A549 (cell line): ENCODE measurements around the gene NIPAL3. TPM values are rescaled to one million over a fixed set of nuclear protein-coding genes. Genes with fewer than 3 reads are reported as not detected.
A peak's percentile ranks its signal among the peaks of the same experiment; 100 is the strongest.

Source experiments
- ATAC-seq, 2 experiments: fragments of 200-7000 bp in 1 of 2; fragments of >200 bp in 1 of 2; cut with Nextera tagmentation in 1 of 2; cut with Tn5 transposase in 1 of 2; 3 replicates each; pipeline versions ENCODE4 v1.8.0 to v1.9.1; 2018 to 2020; ENCODE audit warnings: mild to moderate bottlenecking in 1 of 2, moderate library complexity in 1 of 2
- CTCF ChIA-PET: fragments of 300-600 bp; sonication (Branson Sonifier 250); formaldehyde crosslinking; extraction: SDS; loops from one replicate; lab custom pipeline; 2021; ENCODE audit warnings: antibody characterized with exemption, inconsistent platforms; lab: Yijun Ruan, JAX
- POLR2A ChIA-PET: fragments of 350-600 bp; formaldehyde crosslinking; extraction: SDS; loops from one replicate; lab custom pipeline; 2021; ENCODE audit warnings: antibody characterized with exemption, inconsistent platforms; lab: Yijun Ruan, JAX
- DNase-seq, 2 experiments: peaks; one replicate each; pipeline versions ENCODE4 v3.0.0 to v3.0.0-alpha.2; 2011 to 2016; ENCODE audit warnings: low read depth in 1 of 2, low spot score in 1 of 2
- FAIRE-seq: peaks from 2 replicates; lab custom pipeline; 2011; peaks lifted over from hg19 to GRCh38; lab: Jason Lieb, UNC
- H3K27ac ChIP-seq, 2 experiments: fragments of >200 bp; sonication (Bioruptor Twin); formaldehyde crosslinking; 3 replicates each; pipeline ENCODE4 v1.5.1; 2016 to 2017
- H3K4me1 ChIP-seq: fragments of >200 bp; sonication (Bioruptor Twin); formaldehyde crosslinking; 3 replicates; pipeline ENCODE4 v1.6.1; 2016
- H3K4me2 ChIP-seq: fragments of >200 bp; sonication (Bioruptor Twin); formaldehyde crosslinking; 3 replicates; pipeline ENCODE4 v1.6.1; 2016
- H3K4me3 ChIP-seq: fragments of >200 bp; sonication (Bioruptor Twin); formaldehyde crosslinking; 3 replicates; pipeline ENCODE4 v1.5.1; 2016
- H3K9me3 ChIP-seq: fragments of >200 bp; sonication (Bioruptor Twin); formaldehyde crosslinking; 3 replicates; pipeline ENCODE4 v1.6.1; 2016
- ATOH8 ChIP-seq: fragments of 250-450 bp; sonication (Bioruptor Pico); IDR thresholded peaks from 2 replicates; pipeline ENCODE4 v1.5.0; 2020; ENCODE audit warnings: low read depth, mild to moderate bottlenecking, moderate library complexity
- BCL3 ChIP-seq: fragments of >200 bp; sonication (Bioruptor Twin); formaldehyde crosslinking; IDR thresholded peaks from 3 replicates; pipeline ENCODE4 v1.6.1; 2016
- CHD4 ChIP-seq: fragments of 200-600 bp; sonication (generic); IDR thresholded peaks from 2 replicates; pipeline ENCODE4 v1.6.1; 2016; ENCODE audit warnings: antibody characterized with exemption, mild to moderate bottlenecking, borderline replicate concordance
- CTCF ChIP-seq: fragments of >200 bp; sonication (Bioruptor Twin); formaldehyde crosslinking; IDR thresholded peaks from 3 replicates; pipeline ENCODE4 v1.5.1; 2016
- EHF ChIP-seq: fragments of 250-450 bp; sonication (Bioruptor Pico); IDR thresholded peaks from 2 replicates; pipeline ENCODE4 v1.5.0; 2020; ENCODE audit warnings: mild to moderate bottlenecking
- ESRRA ChIP-seq: fragments of 150-350 bp; IDR thresholded peaks from 2 replicates; pipeline ENCODE4 v1.6.1; 2014; ENCODE audit warnings: mild to moderate bottlenecking, low read length, borderline replicate concordance
- FOSB ChIP-seq: fragments of 250-450 bp; sonication (Bioruptor Pico); IDR thresholded peaks from 2 replicates; pipeline ENCODE4 v1.5.0; 2020; ENCODE audit warnings: mild to moderate bottlenecking, moderate library complexity
- FOXS1 ChIP-seq: fragments of 250-450 bp; sonication (Bioruptor Pico); IDR thresholded peaks from 2 replicates; pipeline ENCODE4 v1.5.0; 2020; ENCODE audit warnings: mild to moderate bottlenecking, moderate library complexity
- HMGXB4 ChIP-seq: fragments of 250-450 bp; sonication (Bioruptor Pico); IDR thresholded peaks from 2 replicates; pipeline ENCODE4 v1.5.0; 2021; ENCODE audit warnings: mild to moderate bottlenecking, moderate library complexity, borderline replicate concordance
- HOXA7 ChIP-seq: fragments of 250-450 bp; sonication (Bioruptor Pico); IDR thresholded peaks from 2 replicates; pipeline ENCODE4 v1.5.0; 2020; ENCODE audit warnings: mild to moderate bottlenecking, moderate library complexity
- HOXB5 ChIP-seq: fragments of 250-450 bp; sonication (Bioruptor Pico); IDR thresholded peaks from 2 replicates; pipeline ENCODE4 v1.5.0; 2020; ENCODE audit warnings: mild to moderate bottlenecking, moderate library complexity
- JUN ChIP-seq, 2 experiments: fragments of >200 bp; sonication (Bioruptor Twin); formaldehyde crosslinking; IDR thresholded peaks; 2 replicates in 1 of 2; 3 replicates in 1 of 2; pipeline ENCODE4 v1.6.1; 2016 to 2017
- MAZ ChIP-seq: fragments of 150-350 bp; IDR thresholded peaks from 2 replicates; pipeline ENCODE4 v1.6.1; 2014; ENCODE audit warnings: antibody characterized with exemption, low read depth, low read length, borderline replicate concordance
- NPAS2 ChIP-seq: fragments of 250-450 bp; sonication (Bioruptor Pico); IDR thresholded peaks from 2 replicates; pipeline ENCODE4 v1.8.0; 2022; ENCODE audit warnings: mild to moderate bottlenecking, moderate library complexity, borderline replicate concordance
- POLR2A ChIP-seq: IDR thresholded peaks from 2 replicates; pipeline ENCODE4 v1.6.1; 2012; ENCODE audit warnings: mild to moderate bottlenecking, low read length
- RARB ChIP-seq: fragments of 250-450 bp; sonication (Bioruptor Pico); IDR thresholded peaks from 2 replicates; pipeline ENCODE4 v1.8.0; 2021; ENCODE audit warnings: mild to moderate bottlenecking, moderate library complexity
- REST ChIP-seq: fragments of 200-600 bp; sonication (generic); IDR thresholded peaks from 2 replicates; pipeline ENCODE4 v1.6.1; 2016; ENCODE audit warnings: antibody characterized with exemption, mild to moderate bottlenecking, moderate library complexity
- SREBF2 ChIP-seq: fragments of 450-650 bp; IDR thresholded peaks from 2 replicates; pipeline ENCODE4 v1.6.1; 2014; ENCODE audit warnings: mild to moderate bottlenecking, moderate library complexity
- TFCP2L1 ChIP-seq: fragments of 250-450 bp; sonication (Bioruptor Pico); IDR thresholded peaks from 2 replicates; pipeline ENCODE4 v1.5.0; 2021; ENCODE audit warnings: mild to moderate bottlenecking
- ZSCAN20 ChIP-seq: fragments of 250-450 bp; sonication (Bioruptor Pico); IDR thresholded peaks from 2 replicates; pipeline ENCODE4 v1.8.0; 2022; ENCODE audit warnings: mild to moderate bottlenecking, moderate library complexity
- WGBS: methylation state at CpG from one replicate; pipeline ENCODE4 v1.1.6; 2017; ENCODE audit errors: missing lambda C conversion rate; 5-methylcytosine and 5-hydroxymethylcytosine counted together
- polyA plus RNA-seq, 4 experiments: library from polyadenylated mRNA; depleted of rRNA in 3 of 4; stranded (reverse); fragments of >200 nt; fragmentation: RNase III in 1 of 4; extraction: RNeasy Plus Mini Kit Qiagen cat#74134 plus additional on column Dnase treatment in 1 of 4; gene quantifications; 2 replicates in 3 of 4; 3 replicates in 1 of 4; pipeline ENCODE4 v1.2.3, GENCODE V29; 2011 to 2017

Gene NIPAL3
- polyA plus RNA-seq, 2 of the 4 experiments (the other 2 are of a cell fraction), result 5.1 to 10.4 TPM

- TF ChIP-seq ESRRA (no peak), ZSCAN20 (no peak), BCL3 (no peak), NPAS2 (CRISPR knock-in tag) (no peak), TFCP2L1 (CRISPR knock-in tag) (no peak), HOXB5 (CRISPR knock-in tag) (no peak)
Observed at GRCh38 chr1:24420547-24420946, 4.9 kb downstream of the NIPAL3 start (continued).

GRCh38 chr1:24421502-24421901 is 5.9 kb downstream of the NIPAL3 start:
- FAIRE-seq (no peak), DNase-seq (no peak), ATAC-seq (peak; percentile 30 to 55; a peak in 3 of 6 replicates)
- ChIA-PET POLR2A (no interaction called here), CTCF (interaction anchor here (1.8 to 2.0 kb wide), 2 partner anchors 11 to 222 kb away, joined by 4 to 5 read pairs; no protein-coding TSS in a partner anchor)
- no peak overlapping the region for H3K4me2 ChIP-seq
- no peak overlapping the region for H3K4me3 ChIP-seq
- no peak for TF ChIP-seq CTCF
- TF ChIP-seq ATOH8 (CRISPR knock-in tag), result no peak
- H3K27ac ChIP-seq, result no peak overlapping the region
- H3K9me3 ChIP-seq, result no peaks in the 10 kb centered on the region
- H3K4me1 ChIP-seq, result peaks cover 13% of the 10 kb centered on the region
- 87% methylated on average over 2 of the region's 2 CpGs for WGBS

- Histone ChIP-seq H3K27ac (no peak overlapping the region), H3K4me2 (no peak overlapping the region), H3K4me1 (no peaks in the 10 kb centered on the region; the same call in 2 of the 3 replicates), H3K4me3 (no peak overlapping the region), H3K9me3 (no peaks in the 10 kb centered on the region)
- WGBS, result 68% methylated on average over 5 of the region's 5 CpGs
- CTCF ChIA-PET, result interaction anchor here (1.3 to 2.8 kb wide), 3 partner anchors 9 to 211 kb away, joined by 3 to 15 read pairs (median 6); partner anchors contain the start of gene NIPAL3
- ATAC-seq, result no peak
- FAIRE-seq, result no peak
- no peak for DNase-seq
- POLR2A ChIA-PET, result no interaction called here
- no peak for TF ChIP-seq RARB (CRISPR knock-in tag)
- TF ChIP-seq SREBF2, result no peak
- TF ChIP-seq TFCP2L1 (CRISPR knock-in tag), result no peak
- TF ChIP-seq FOSB, result no peak
- TF ChIP-seq MAZ, result no peak
- TF ChIP-seq HOXA7 (CRISPR knock-in tag), result no peak
- TF ChIP-seq FOXS1 (CRISPR knock-in tag), result no peak
- no peak for TF ChIP-seq EHF
- TF ChIP-seq POLR2A, result no peak
- TF ChIP-seq HMGXB4 (CRISPR knock-in tag), result no peak
- no peak for TF ChIP-seq ATOH8 (CRISPR knock-in tag)
- TF ChIP-seq CHD4, result no peak
- TF ChIP-seq ESRRA, result no peak
- TF ChIP-seq NPAS2 (CRISPR knock-in tag), result no peak
- TF ChIP-seq ZSCAN20, result no peak
- TF ChIP-seq REST, result no peak
- TF ChIP-seq JUN (IDR thresholded peaks at IDR 0.05), result no peak
Observed at GRCh38 chr1:24424207-24424606, 8.6 kb downstream of the NIPAL3 start.
